Measurements from ENCODE around the gene ALDH18A1.

ALDH18A1 gene

GRCh38 chr10:95648138-95648537 is 8.4 kb downstream of the ALDH18A1 start:
- no peak overlapping the region for H3K9ac ChIP-seq
- no peak for TF ChIP-seq CTCF (conservative IDR thresholded peaks at IDR 0.05; ENCODE audit: low read depth, low read length)
- no peak overlapping the region for H3K4me2 ChIP-seq
- no peak overlapping the region for H3K27ac ChIP-seq
- no peaks in the 10 kb centered on the region for H4K20me1 ChIP-seq (ENCODE audit: insufficient read depth)
- H2AFZ ChIP-seq (ENCODE audit: low read depth): no peak overlapping the region
- H3K4me1 ChIP-seq (ENCODE audit: low read depth, poor library complexity, severe bottlenecking): no peaks in the 10 kb centered on the region
- no peaks in the 10 kb centered on the region; the same call in 1 of the 2 replicates for H3K79me2 ChIP-seq (ENCODE audit: insufficient read depth, low read depth)
- H3K27me3 ChIP-seq (ENCODE audit: insufficient read depth, low read depth): no peaks in the 10 kb centered on the region
- H3K36me3 ChIP-seq (ENCODE audit: insufficient read depth): peaks cover 10% of the 10 kb centered on the region; the same call in 1 of the 2 replicates
- no peak overlapping the region for H3K4me3 ChIP-seq (IDR thresholded peaks at IDR 0.05; ENCODE audit: insufficient read depth, low read depth, low read length)

DNA sequence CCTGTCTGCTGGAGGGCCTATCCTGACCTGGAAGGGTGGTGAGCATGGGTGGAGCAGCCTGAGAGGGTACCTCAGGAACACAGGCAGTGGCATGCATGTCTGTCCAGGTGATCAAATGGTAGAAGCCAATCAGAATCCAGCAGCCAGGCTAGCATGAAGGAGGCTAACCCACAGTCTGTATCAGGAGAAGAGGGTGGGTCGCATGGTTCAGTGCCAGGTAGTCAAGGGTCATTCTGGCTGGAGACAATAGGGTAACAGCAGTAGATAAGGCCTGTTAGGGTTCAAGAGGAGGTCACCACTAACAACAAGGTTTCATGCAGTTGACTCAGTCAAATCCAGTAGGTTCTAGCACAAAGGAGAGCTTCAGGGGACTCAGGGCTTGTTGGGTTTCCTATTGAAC is 10.4 kb downstream of the ALDH18A1 start:
- Histone ChIP-seq H3K27me3 (ENCODE audit: insufficient read depth, low read depth) (no peaks in the 10 kb centered on the region), H3K9ac (no peak overlapping the region), H3K36me3 (ENCODE audit: insufficient read depth) (0 out of 2 replicates have a peak, but pooled peaks cover 6% of the 10 kb centered on the region), H3K27ac (no peak overlapping the region), H3K4me1 (ENCODE audit: low read depth, poor library complexity, severe bottlenecking) (no peaks in the 10 kb centered on the region), H4K20me1 (ENCODE audit: insufficient read depth) (no peaks in the 10 kb centered on the region), H3K79me2 (ENCODE audit: insufficient read depth, low read depth) (no peaks in the 10 kb centered on the region; the same call in 1 of the 2 replicates), H2AFZ (ENCODE audit: low read depth) (no peak overlapping the region), H3K4me2 (no peak overlapping the region), H3K4me3 (IDR thresholded peaks at IDR 0.05; ENCODE audit: insufficient read depth, low read depth, low read length) (no peak overlapping the region)
- no peak for TF ChIP-seq CTCF (conservative IDR thresholded peaks at IDR 0.05; ENCODE audit: low read depth, low read length)

DNA sequence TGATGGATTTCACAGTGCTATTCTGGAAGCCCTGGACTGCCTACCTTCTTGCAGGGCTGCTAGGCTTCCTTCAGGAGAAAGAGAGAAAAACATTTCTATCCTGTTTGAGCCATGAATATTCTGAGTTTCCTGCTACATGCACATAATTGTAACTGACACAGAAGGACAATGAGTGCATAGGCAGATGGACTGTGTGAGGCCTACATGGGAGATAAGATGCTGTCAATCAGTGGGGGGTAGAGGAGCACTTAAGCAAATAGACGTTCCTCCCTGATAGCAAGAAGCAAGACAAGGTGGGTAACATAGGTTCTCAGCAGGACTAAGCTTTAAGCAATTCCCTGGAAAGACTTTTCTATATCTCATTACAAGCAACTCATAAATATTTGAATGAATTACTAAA is 11.6 kb downstream of the ALDH18A1 start:
- no peak for TF ChIP-seq CTCF (conservative IDR thresholded peaks at IDR 0.05; ENCODE audit: low read depth, low read length)
- H3K27ac ChIP-seq: no peak overlapping the region
- H4K20me1 ChIP-seq (ENCODE audit: insufficient read depth): no peaks in the 10 kb centered on the region
- no peaks in the 10 kb centered on the region for H3K79me2 ChIP-seq (ENCODE audit: insufficient read depth, low read depth)
- H3K9ac ChIP-seq: no peak overlapping the region
- H3K4me3 ChIP-seq (IDR thresholded peaks at IDR 0.05; ENCODE audit: insufficient read depth, low read depth, low read length): no peak overlapping the region
- H2AFZ ChIP-seq (ENCODE audit: low read depth): no peak overlapping the region
- H3K36me3 ChIP-seq (ENCODE audit: insufficient read depth): no peaks in the 10 kb centered on the region
- H3K27me3 ChIP-seq (ENCODE audit: insufficient read depth, low read depth): no peaks in the 10 kb centered on the region
- no peaks in the 10 kb centered on the region for H3K4me1 ChIP-seq (ENCODE audit: low read depth, poor library complexity, severe bottlenecking)
- no peak overlapping the region for H3K4me2 ChIP-seq

DNA sequence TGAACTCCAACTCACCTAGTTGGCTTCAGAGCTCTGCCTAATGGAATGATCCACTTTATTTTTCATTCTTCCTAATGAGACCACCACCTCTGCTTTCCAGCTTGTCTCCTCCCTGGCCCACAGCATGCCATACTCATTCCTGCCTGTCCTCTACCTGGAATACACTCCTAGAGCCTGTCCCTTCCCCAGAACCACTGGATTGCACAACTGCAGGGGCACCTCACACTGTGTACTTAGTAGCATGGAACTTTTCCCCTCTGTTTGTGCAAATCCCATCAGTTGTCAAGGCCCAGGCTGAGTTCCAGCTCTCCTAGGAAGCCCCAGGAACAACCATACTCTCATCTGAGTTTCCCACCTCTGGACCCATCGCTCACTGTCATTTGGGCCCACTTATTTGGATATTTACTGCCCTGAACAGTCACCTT is 15.6 kb downstream of the ALDH18A1 start:
- no peaks in the 10 kb centered on the region for H3K4me1 ChIP-seq (ENCODE audit: low read depth, poor library complexity, severe bottlenecking)
- H3K9ac ChIP-seq: no peak overlapping the region
- H3K36me3 ChIP-seq (ENCODE audit: insufficient read depth): no peaks in the 10 kb centered on the region
- no peak overlapping the region for H3K27ac ChIP-seq
- no peak for TF ChIP-seq CTCF (conservative IDR thresholded peaks at IDR 0.05; ENCODE audit: low read depth, low read length)
- H2AFZ ChIP-seq (ENCODE audit: low read depth): no peak overlapping the region
- no peak overlapping the region for H3K4me2 ChIP-seq
- no peaks in the 10 kb centered on the region for H4K20me1 ChIP-seq (ENCODE audit: insufficient read depth)
- H3K27me3 ChIP-seq (ENCODE audit: insufficient read depth, low read depth): no peaks in the 10 kb centered on the region
- H3K4me3 ChIP-seq (IDR thresholded peaks at IDR 0.05; ENCODE audit: insufficient read depth, low read depth, low read length): no peak overlapping the region
- no peaks in the 10 kb centered on the region for H3K79me2 ChIP-seq (ENCODE audit: insufficient read depth, low read depth)
